Ovary (tissue), 3 donors: ENCODE measurements around the gene SAMD5.

ENCODE experiments used
- POLR2A ChIP-seq: fragments of 450-650 bp; IDR thresholded peaks from one replicate; pipeline ENCODE4 v1.6.1; 2017; ENCODE audit warnings: antibody characterized with exemption, mild to moderate bottlenecking, moderate library complexity
- TF ChIP-seq, protein P1 (sequence below), 3 donors: fragments of 450-650 bp in 2 of 3; fragments of 200-600 bp in 1 of 3; IDR thresholded peaks; one replicate each; pipeline versions ENCODE4 v1.5.1 to v1.8.0; 2016 to 2022; ENCODE audit warnings: antibody characterized with exemption in 3 of 3, mild to moderate bottlenecking in 1 of 3
- donor health status: DM: no; HTN: no; CAD: no.

DNA sequence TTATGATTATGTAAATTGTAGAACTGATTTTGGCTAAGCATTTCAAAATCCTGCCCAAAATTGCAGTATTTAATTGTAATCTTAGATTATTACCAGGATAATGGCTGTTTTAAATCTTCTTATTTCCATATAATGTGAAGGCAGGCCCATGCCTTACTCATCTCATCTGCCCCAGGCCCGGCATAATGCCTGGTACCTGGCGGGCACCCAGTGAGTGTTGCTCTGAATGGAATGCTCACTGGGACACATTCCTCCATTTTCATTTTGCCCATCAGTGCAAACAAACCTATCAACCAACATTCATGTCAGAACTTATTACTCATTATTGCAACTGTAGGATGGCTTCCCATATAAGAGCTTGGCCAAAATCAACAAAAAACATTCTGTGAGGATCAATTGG is 22.8 kb downstream of the SAMD5 start:
- TF ChIP-seq, protein P1, sequence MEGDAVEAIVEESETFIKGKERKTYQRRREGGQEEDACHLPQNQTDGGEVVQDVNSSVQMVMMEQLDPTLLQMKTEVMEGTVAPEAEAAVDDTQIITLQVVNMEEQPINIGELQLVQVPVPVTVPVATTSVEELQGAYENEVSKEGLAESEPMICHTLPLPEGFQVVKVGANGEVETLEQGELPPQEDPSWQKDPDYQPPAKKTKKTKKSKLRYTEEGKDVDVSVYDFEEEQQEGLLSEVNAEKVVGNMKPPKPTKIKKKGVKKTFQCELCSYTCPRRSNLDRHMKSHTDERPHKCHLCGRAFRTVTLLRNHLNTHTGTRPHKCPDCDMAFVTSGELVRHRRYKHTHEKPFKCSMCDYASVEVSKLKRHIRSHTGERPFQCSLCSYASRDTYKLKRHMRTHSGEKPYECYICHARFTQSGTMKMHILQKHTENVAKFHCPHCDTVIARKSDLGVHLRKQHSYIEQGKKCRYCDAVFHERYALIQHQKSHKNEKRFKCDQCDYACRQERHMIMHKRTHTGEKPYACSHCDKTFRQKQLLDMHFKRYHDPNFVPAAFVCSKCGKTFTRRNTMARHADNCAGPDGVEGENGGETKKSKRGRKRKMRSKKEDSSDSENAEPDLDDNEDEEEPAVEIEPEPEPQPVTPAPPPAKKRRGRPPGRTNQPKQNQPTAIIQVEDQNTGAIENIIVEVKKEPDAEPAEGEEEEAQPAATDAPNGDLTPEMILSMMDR (IDR thresholded peaks at IDR 0.05) = no peak
- TF ChIP-seq POLR2A = no peak
